ENCODE data around the gene ADARB1.

ADARB1 gene

GRCh38 chr21:45039317-45040156 is 34.8 kb upstream of the ADARB1 start:
- no peak for DNase-seq (ENCODE audit: low spot score)

- no peak for DNase-seq (ENCODE audit: low spot score)
These were observed 34.1 kb upstream of the ADARB1 start for GRCh38 chr21:45040157-45040711.

GRCh38 chr21:45040739-45041138 is 33.6 kb upstream of the ADARB1 start:
- DNase-seq (ENCODE audit: low spot score): no peak

DNA sequence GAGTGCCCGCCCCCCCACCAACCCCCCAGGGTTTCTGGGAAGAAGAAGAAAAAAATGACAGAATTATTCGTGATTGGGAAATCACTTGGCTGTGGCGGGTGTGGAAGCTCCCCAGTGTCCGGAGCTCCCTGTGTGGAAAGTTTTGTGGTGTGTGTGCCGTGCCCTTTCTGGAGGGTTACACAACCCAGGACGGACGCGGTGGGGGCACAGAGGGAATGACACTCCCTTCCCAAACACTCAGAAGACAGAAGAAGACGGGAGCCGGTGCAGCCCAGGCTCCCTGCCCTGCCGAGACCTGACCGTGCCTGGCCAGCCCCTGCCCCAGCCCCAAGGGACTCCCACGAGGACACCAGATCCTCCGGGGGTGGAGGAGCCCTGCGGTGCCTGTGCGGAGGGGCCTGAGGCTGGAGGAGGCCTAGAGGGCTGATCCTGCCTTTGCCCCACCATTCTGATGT is 33.0 kb upstream of the ADARB1 start:
- no peak for DNase-seq (ENCODE audit: low spot score)

DNA sequence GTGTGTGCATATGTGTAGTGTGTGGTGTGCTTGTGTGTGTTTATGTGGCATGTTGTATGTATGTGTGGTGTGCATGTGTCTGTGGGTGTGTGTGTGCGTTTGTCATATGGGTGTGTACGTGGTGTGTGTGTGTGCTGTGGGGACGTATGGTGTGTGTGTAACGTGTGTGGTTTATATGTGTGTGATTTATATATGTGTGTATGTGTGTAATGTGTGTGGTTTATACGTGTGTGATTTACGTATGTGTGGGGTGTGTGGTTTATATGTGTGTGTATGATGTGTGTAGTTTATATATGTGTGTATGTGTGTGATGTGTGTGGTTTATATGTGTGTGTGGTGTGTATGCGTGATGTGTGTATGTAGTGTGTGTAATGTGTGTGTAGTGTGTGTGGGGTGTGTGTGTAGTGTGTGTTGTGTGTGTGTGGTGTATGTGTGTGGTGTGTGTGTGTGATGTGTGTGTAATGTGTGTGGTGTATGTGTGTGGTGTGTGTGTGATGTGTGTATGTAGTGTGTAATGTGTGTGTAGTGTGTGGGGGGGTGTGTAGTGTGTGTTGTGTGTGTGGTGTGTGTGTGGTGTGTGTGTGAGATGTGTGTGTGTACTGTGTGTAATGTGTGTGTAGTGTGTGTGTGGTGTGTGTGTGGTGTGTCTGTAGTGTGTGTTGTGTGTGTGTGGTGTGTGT is 32.3 kb upstream of the ADARB1 start:
- DNase-seq (ENCODE audit: low spot score): no peak

DNA sequence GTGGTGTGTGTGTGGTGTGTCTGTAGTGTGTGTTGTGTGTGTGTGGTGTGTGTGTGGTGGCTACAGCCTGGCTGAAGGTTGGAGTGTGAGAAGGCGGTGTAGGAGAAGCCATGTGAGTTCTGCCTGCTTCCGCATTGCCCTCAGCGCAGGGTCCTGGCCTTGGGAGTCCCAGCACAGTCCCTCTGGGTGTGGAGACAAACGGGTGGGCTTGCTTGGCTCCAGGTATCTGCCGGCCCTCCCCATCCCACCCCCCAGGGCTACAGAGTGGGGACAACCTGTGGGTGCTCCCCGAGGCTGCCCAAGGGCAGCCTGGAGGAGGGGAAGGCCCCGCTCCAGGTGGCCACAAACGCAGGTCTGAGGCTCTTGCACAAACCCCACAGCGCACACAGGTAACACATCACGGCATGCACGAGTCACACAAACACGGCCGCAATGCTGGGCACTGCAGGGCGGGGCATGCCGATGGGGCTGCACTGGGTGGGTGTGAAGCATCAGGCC is 31.7 kb upstream of the ADARB1 start:
- DNase-seq (ENCODE audit: low spot score): no peak

DNA sequence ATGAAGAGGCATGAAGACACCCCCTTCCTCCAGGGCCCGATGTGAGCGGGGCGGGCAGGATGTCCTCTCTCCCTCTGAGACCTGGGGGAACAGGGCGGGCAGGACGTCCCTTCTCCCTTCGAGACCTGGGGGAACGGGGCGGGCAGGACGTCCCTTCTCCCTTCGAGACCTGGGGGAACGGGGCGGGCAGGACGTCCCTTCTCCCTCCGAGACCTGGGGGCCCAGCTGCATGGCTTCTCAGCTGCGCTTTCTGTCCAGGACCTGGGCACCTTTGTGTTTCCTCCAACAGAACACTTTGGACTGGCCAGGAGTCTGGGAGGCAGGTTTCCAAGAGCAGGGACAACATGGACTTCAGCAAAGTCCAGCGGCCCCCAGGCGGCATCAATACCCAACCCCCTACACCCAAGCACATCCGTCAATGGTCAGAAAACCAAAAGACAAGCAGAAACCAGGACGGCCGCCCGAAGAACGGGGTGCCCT is 30.8 kb upstream of the ADARB1 start:
- DNase-seq (ENCODE audit: low spot score): no peak

GRCh38 chr21:45045481-45045880 is 28.9 kb upstream of the ADARB1 start:
- no peak for DNase-seq (ENCODE audit: low spot score)

DNA sequence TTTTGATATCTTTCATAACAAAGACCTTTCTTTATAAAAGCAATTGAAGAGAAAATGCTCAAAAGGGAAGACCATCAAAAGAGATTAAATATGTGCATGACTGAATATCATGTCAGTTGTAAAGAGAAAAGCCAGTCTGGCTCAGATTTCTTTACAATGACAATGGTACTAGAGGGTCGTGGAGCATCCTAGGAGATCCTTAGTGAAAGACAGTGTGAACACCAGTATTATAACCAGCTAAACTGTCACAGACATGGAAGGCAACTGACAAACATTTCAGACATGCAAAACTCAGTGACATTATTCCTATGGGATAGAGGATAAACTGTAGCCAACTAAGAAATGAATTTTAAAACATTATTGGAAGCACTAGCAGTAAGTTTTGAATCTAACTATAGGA is 27.1 kb upstream of the ADARB1 start:
- DNase-seq (ENCODE audit: low spot score): no peak

GRCh38 chr21:45048026-45048698 is 26.2 kb upstream of the ADARB1 start:
- DNase-seq (ENCODE audit: low spot score): no peak

- DNase-seq (ENCODE audit: low spot score): no peak
These were observed 25.4 kb upstream of the ADARB1 start for GRCh38 chr21:45048968-45049367.

DNA sequence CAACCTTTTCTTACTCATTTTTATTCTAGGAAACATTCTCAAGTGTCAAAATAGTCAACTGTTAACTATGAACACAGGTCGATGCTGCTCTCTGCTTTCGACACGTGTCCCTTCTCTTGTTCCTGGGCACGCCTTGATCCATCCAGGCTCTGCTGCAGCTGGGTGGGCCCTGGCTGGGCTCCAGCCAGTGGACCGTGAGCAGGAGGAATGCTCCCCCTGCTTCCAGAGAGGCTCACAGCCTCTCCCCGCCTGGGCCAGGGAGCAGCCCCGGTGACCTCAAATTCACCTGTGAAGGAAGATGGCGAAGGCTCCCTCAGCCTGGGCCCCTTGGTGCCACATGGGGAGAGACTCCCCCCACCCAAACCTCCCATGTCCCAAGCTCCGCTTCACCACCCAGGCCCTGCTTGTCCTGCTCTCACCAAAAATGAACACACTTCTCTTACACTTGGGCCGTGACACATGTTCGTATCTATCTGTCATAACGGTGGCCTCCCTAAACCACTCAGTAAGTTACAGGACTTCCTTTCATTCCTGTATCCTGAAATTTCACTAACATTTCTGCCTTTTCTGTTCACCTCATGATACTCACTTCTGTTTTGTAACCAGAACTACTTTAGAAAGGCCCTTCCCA is 24.6 kb upstream of the ADARB1 start:
- peak; percentile 1 for DNase-seq (ENCODE audit: low spot score)

DNA sequence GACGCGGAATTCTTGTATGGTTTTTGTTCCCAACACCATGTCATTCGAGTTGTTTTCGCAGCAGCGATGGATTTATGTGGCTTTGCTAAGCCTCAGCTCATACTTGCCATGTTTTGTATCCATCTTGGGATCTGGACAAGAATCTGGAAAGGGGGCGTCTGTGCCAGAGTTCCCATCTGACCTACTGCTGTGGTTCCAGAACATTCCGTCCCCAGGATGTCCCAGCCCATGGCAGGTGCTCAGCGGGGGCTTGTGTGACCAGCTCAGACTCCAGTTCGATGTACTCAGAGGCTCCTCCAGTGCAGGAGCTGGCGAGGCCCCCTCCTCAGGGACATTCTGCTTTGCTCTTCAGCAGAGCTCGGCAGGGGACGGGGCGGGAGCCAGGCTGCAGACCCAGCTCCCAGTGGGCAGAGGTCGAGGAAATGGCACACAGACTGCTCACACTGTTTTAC is 24.0 kb upstream of the ADARB1 start:
- DNase-seq (ENCODE audit: low spot score): no peak

GRCh38 chr21:45050797-45051489 is 23.4 kb upstream of the ADARB1 start:
- no peak for DNase-seq (ENCODE audit: low spot score)

DNA sequence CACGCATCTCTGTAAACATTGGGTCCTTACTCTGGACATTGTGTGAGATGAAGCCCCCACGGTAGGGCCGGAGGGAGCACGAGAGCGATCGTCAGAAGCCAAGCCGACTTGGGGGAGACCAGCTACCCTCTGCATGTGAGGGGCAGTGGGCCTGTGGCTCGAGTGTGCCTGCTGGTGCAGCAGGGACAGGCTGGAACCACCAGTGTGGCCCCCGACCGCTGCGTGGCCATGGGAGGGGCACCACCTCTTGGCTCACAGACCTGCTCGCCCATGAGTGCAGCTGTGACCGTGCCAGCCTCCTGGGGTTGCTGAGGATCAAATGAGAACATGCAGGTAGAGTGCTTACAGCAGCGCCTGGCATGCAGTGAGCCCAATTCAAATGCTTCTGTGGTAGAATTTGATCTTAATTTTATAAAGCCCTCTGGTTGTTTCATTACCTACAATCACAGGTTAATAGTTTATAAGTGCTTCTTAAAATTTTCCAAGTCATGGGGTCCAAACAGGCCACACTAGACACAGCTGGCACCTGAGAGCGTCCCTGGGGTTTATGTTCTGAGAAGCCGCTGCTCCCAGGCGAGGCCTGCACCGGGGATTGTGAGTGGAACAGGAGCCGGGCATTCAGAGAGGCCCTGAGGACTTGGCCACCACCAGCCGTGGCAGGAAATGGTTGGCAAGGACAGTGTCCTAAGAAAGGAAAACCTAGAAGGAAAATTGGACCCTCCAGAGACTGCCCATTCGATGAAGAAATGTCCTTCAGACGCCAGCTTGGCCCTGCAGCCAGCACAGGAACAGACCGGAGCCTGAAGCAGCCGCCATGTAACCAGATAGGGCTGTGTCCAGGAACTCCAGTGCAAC is 22.6 kb upstream of the ADARB1 start:
- DNase-seq (ENCODE audit: low spot score): no peak

GRCh38 chr21:45052960-45053359 is 21.4 kb upstream of the ADARB1 start:
- no peak for DNase-seq (ENCODE audit: low spot score)

DNA sequence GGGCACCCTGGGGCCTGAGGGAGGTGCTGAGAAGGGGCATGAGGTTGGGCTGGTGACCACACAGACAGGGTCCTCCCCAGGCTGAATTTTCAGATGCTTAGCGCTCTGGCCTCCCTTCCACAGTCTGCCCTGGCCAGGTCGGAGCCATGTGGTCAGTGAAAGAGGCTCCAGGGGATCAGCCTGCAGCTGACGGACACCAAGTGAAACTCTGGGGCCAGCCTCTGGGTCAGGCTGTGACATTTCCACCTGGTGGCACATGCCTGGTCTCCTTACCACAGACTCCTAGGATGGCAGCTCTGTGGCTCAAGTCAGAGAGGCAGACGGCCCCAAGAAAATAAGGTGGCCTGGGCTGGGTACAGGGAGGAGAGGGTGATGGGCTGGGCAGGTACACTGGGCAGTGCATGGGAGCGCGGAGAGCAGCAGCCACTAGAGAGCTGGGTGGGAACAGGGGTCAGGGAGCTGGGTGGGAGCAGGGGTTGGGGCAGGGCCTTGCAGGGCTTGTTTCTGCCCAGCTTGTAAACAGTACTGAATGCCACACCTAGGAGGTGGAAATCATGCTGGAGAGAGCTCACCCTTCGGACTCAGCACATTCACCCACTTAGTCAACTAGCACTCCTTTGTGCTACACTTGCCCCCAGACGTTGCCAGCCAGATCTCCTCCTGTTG is 20.7 kb upstream of the ADARB1 start:
- DNase-seq (ENCODE audit: low spot score): no peak

DNA sequence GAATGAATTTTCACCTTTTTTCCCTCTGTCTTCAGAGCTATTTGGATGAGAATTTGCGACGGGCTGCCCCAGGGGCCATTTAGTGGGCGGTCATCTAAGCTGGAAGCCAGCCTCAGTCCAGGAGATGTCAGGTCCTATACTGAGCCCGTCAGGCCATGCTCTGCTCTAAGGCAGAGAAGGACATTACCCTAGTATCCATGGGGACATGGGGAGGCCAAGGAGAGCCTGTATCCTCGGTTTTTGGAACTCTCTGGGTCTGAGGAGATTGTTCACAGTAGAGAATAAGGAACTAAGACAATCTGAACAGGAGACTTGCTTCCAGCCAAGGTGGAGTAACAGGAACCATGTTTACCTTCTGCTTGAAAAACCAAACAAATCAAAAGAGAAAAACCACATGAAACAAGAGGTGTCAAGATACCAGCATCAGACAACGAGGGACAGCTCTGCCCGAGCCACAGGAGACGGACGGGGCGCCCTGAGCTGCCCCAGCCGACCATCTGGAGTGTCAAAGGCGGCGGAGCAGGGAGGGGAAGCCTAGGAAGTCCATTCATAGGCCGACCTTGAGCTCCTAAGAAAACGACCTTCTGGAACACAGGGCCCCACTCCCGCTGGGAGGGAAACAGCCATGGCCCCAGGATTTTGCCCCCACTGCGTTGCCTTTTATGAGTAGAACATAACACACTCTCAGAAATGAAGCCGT is 20.0 kb upstream of the ADARB1 start:
- DNase-seq (ENCODE audit: low spot score): no peak
